Fibroblast of pulmonary artery (primary cell): Measurements from ENCODE around the gene TICAM1.
"Not testable (repeated sequence)": the region's sequence is repeated elsewhere in the genome, so short reads cannot be mapped to it uniquely, and the experiment has no call there.

Experiments
- DNase-seq: peaks from one replicate; pipeline ENCODE4 v3.0.0-alpha.2; 2010; ENCODE audit warnings: low read depth
- H3K4me3 ChIP-seq: replicated peaks from 2 replicates; pipeline ENCODE4 v1.5.1; 2011; ENCODE audit warnings: low read depth, mild to moderate bottlenecking, control low read depth, low read length, moderate library complexity
- CTCF ChIP-seq: IDR thresholded peaks from 2 replicates; pipeline ENCODE4 v1.5.1; 2011; ENCODE audit warnings: mild to moderate bottlenecking, control low read depth, low read length, inconsistent platforms; ENCODE audit errors: missing control alignments

Gene TICAM1

DNA sequence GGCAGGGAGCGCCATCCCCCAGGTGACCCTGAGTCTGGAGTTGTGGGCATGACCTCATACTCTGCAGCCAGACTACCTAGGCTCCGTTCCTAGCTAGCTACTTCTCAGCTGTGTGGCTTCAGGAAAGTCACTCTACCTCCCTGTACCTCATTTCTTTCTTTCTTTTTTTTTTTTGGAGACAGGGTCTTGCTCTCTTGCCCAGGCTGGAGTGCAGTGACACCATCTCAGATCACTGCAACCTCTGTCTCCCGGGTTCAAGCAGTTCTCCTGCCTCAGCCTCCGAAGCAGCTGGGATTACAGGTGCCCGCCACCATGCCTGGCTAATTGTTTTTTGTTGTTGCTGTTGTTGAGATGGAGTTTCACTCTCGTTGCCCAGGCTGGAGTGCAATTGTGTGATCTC, 21.0 kb upstream of the TICAM1 start:
- DNase-seq = no peak
- H3K4me3 ChIP-seq = no peak overlapping the region
- TF ChIP-seq CTCF = no peak

- peak; percentile 55 for DNase-seq
- no peak overlapping the region for H3K4me3 ChIP-seq
- peak; percentile 89 for TF ChIP-seq CTCF
These were observed 20.2 kb upstream of the TICAM1 start for GRCh38 chr19:4851551-4852290.

- no peak for TF ChIP-seq CTCF
- DNase-seq = no peak
- H3K4me3 ChIP-seq = no peak overlapping the region
These were observed 17.5 kb upstream of the TICAM1 start for GRCh38 chr19:4849019-4849418.

GRCh38 chr19:4847190-4847973, 15.9 kb upstream of the TICAM1 start:
- TF ChIP-seq CTCF = no peak
- no peak for DNase-seq
- H3K4me3 ChIP-seq = no peak overlapping the region

- not testable (repeated sequence) for H3K4me3 ChIP-seq, DNase-seq
These were observed 14.5 kb upstream of the TICAM1 start for GRCh38 chr19:4845975-4846374.

GRCh38 chr19:4844348-4845179, 13.1 kb upstream of the TICAM1 start:
- TF ChIP-seq CTCF = no peak
- H3K4me3 ChIP-seq = no peak overlapping the region
- peak; percentile 61 for DNase-seq

DNA sequence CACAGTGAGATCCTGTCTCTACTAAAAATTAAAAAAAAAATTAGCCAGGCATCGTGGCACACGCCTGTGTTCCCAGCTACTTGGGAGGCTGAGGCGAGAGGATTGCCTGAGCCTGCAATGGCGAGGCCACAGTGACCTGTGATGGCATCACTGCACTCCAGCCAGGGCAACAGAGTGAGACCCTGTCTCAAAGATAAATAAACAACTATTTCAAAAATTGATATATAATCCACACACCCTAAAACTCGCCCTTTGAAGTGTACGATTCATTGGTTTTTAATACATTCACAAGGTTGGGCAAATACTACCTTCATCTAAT, 12.1 kb upstream of the TICAM1 start:
- no peak overlapping the region for H3K4me3 ChIP-seq
- no peak for DNase-seq
- TF ChIP-seq CTCF = no peak
